NT2/D1 (cell line): Measurements from ENCODE around the gene COL23A1.
A peak's percentile ranks its signal among the peaks of the same experiment; 100 is the strongest.

Experiments used
- DNase-seq: peaks from one replicate; pipeline ENCODE4 v3.0.0-alpha.2; 2011; ENCODE audit warnings: low read depth, low spot score
- H3K27me3 ChIP-seq: 2 replicates; pipeline ENCODE4 v1.6.0; 2011; ENCODE audit warnings: mild to moderate bottlenecking; ENCODE audit not compliant: insufficient read length, insufficient read depth
- H3K36me3 ChIP-seq: 2 replicates; pipeline ENCODE4 v1.6.1; 2011; ENCODE audit warnings: mild to moderate bottlenecking, low read length, mixed read lengths; ENCODE audit not compliant: insufficient read depth, insufficient read length
- H3K4me1 ChIP-seq: 2 replicates; pipeline ENCODE4 v1.5.1; 2011; ENCODE audit not compliant: insufficient read depth, insufficient read length
- H3K4me3 ChIP-seq: 2 replicates; pipeline ENCODE4 v1.5.1; 2011; ENCODE audit warnings: low read depth; ENCODE audit not compliant: insufficient read length
- H3K9ac ChIP-seq: 2 replicates; pipeline ENCODE4 v1.6.0; 2011; ENCODE audit warnings: low read depth; ENCODE audit not compliant: insufficient read length
- H3K9me3 ChIP-seq: 2 replicates; pipeline ENCODE4 v1.5.1; 2011; ENCODE audit warnings: mild to moderate bottlenecking, low read length; ENCODE audit not compliant: insufficient read depth
- SUZ12 ChIP-seq: IDR thresholded peaks from 2 replicates; pipeline ENCODE4 v1.6.1; 2011; ENCODE audit not compliant: insufficient read length, insufficient read depth; ENCODE audit errors: extremely low read depth
- YY1 ChIP-seq: IDR thresholded peaks from 2 replicates; pipeline ENCODE4 v1.6.1; 2011; ENCODE audit not compliant: insufficient read length, insufficient read depth
- ZNF274 ChIP-seq: IDR thresholded peaks from 2 replicates; pipeline ENCODE4 v1.6.1; 2011; ENCODE audit warnings: mild to moderate bottlenecking, low read depth, low read length

Gene COL23A1

DNA sequence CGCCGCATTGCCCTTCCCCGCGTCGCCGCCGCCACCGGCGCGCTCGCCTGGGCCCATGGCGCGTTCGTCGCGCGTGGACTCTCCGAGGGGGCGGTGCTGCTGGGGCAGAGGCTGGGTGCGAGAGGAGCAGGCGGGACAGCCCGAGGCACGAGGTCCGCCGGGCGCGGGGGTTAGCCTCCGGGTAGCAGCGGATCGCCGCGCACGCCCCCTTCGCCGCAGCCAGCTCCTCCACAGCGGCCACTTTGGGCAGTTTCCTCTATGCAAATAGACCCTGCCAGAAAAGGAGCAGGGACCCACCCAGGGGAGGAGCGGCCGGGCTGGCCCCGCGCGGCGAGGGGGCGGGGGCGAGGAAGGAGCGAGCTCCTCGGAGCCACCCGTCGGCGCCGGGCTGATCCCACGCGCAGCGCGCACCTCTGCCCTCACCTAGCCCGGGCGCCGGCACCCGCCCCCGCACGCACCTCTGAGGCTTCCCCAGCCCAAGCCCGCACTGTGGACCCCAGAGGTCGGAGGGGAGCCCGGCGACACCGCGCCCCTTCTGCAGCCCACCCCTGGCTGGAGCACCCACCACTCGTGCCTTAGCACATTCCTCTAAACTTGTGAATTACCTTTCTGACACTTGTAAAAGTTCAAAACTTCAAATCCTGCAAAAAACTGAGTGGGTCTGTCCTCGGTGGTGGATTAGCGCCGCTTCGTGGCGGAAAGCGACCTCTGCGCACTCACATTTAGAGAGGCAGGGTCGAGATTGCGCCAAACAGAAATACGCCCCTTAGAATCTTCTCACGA is at the start of gene COL23A1:
Gene COL23A1, minus strand, starts transcription at position 253 of the 783 bp plus-strand sequence.
- peaks cover 10% of the 10 kb centered on the region for H3K9me3 ChIP-seq
- no peaks in the 10 kb centered on the region for H3K4me1 ChIP-seq
- peak within 1 kb of the TSS; percentile 59 for H3K4me3 ChIP-seq
- peaks cover 2% of the 10 kb centered on the region for H3K36me3 ChIP-seq
- TF ChIP-seq ZNF274 (no peak), YY1 (no peak), SUZ12 (no peak)
- H3K9ac ChIP-seq = peak within 1 kb of the TSS; percentile 79
- DNase-seq = peak; percentile 28
- H3K27me3 ChIP-seq = peaks cover 24% of the 10 kb centered on the region

DNA sequence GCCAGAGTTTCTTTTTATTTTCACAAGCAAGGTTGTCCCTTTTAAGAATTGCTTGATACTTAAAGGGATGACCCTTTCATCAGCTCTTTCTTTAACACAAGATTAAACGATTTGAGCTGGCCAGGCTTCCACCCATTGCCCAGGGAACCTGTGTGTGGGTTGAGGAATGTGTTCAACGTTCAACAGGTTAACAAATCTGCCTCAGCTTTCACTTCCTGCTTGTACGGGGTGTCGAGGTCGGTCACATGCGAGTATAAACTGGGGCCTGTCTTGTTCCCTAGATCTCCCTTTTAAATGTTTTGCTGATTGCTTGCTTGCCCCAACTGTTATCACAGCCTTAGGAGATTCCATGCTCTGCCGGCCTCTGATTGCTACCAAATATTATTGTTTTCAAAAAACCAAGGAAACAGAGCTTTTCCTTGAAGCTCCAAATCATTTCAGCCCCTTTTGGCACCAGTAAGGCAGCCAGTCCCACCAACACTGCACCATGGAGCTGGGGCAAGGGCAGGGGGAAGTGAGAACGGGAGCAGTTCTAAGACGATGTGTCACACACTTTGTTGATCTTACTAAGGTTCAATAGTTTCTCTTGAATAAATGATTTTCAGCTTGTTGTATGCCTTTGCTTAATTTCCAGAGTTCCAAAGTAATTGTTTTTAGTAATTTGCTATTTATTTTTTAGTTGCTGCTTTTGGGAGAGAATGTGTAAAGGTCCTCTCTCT is 47.3 kb upstream of the COL23A1 start:
- Histone ChIP-seq H3K27me3 (no peaks in the 10 kb centered on the region), H3K36me3 (no peaks in the 10 kb centered on the region), H3K4me3 (no peak overlapping the region), H3K9ac (no peak overlapping the region), H3K4me1 (peaks cover 3% of the 10 kb centered on the region), H3K9me3 (peaks cover 11% of the 10 kb centered on the region; the same call in 1 of the 2 replicates)
- no peak for TF ChIP-seq SUZ12
- TF ChIP-seq ZNF274 = no peak
- no peak for TF ChIP-seq YY1
- no peak for DNase-seq

DNA sequence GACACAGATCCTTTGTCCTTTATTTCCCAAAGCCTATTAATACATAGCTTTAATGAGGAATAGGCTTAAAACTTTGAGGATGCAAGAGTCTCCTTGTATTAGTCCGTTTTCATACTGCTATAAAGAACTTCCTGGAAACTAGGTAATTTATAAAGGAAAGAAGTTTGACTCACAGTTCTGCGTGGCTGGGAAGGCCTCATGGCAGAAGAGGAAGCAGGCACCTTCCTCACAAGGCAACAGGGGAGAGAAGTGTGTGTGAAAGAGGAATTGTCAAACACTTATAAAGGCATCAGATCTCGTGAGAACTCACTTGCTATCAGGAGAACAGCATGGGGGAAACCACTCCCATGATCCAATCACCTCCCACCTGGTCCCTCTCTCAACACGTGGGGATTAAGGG is 42.1 kb upstream of the COL23A1 start:
- no peaks in the 10 kb centered on the region; the same call in 1 of the 2 replicates for H3K9me3 ChIP-seq
- H3K27me3 ChIP-seq = no peaks in the 10 kb centered on the region
- DNase-seq = no peak
- no peaks in the 10 kb centered on the region for H3K4me1 ChIP-seq
- no peak overlapping the region for H3K9ac ChIP-seq
- no peaks in the 10 kb centered on the region for H3K36me3 ChIP-seq
- TF ChIP-seq SUZ12 (no peak), YY1 (no peak), ZNF274 (no peak)
- H3K4me3 ChIP-seq = no peak overlapping the region

DNA sequence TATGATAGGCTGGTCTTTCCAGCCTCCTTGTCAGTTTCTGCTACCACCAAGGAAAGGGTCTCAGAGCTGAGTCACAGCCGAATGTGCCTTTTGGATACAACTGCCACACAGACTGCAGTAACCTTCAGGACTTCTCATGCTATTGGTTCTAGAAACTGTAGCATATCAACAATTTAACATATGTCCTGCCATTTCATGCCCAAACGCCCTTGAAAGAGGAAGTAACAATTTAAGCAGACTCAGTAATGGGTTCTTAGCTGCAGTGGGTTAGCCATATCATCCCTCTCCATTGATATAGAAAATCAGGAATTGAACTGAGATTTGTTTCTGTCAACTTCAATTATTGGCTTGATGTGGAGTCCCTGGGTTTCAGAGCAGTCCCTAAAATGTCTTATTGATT is 40.8 kb upstream of the COL23A1 start:
- no peak for TF ChIP-seq YY1
- TF ChIP-seq SUZ12 = no peak
- no peak for TF ChIP-seq ZNF274
- no peak overlapping the region for H3K9ac ChIP-seq
- no peak overlapping the region for H3K4me3 ChIP-seq

DNA sequence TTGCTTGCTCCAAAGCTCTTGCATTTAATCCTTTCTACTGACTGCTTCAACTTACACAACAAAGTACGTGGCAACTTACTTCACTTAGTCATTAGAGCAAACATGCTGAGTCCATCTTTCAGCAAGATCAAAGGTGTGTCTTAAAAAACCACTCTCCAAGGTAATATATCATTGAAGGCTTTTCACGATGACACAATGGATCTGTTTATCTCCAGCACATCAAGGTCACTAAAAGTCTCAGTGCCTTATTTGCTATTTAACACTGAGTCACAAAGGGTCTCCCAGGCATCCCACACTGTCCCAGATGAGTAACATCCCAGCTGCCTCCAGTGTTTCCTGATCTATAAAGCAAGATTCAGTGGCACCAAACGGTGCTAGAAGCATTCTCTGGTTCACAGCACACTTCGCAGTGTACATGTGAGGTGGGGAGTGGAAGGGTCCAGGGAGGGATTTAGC is 40.3 kb upstream of the COL23A1 start:
- Histone ChIP-seq H3K9ac (no peak overlapping the region), H3K4me3 (no peak overlapping the region), H3K4me1 (no peaks in the 10 kb centered on the region), H3K9me3 (no peaks in the 10 kb centered on the region; the same call in 1 of the 2 replicates), H3K36me3 (no peaks in the 10 kb centered on the region), H3K27me3 (no peaks in the 10 kb centered on the region)
- DNase-seq = no peak
- no peak for TF ChIP-seq ZNF274
- TF ChIP-seq YY1 = no peak
- TF ChIP-seq SUZ12 = no peak

More for the DNA sequence above, 40.8 kb upstream of the COL23A1 start:
- Histone ChIP-seq H3K27me3 (no peaks in the 10 kb centered on the region), H3K9me3 (no peaks in the 10 kb centered on the region; the same call in 1 of the 2 replicates), H3K4me1 (no peaks in the 10 kb centered on the region), H3K36me3 (no peaks in the 10 kb centered on the region)
- DNase-seq = no peak

DNA sequence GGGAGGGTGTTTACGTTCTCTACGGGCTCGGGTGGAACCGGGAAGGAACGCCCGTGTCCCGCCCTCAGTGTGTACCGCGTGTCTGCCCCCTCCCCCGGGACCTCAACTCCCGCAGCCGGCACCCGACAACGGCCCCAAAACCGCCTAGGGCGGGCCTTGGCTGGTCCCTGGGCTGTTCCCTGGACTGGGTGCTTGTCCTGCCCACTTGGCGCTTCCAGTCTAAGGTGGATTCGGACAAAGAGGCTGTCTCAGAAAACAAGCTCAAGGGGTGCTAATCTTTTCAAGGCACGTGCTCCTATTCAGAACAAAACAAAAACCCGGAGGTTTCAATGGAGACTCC is 37.0 kb upstream of the COL23A1 start:
- peak overlapping the region; percentile 34 for H3K4me3 ChIP-seq
- H3K9ac ChIP-seq = no peak overlapping the region
- H3K9me3 ChIP-seq = no peaks in the 10 kb centered on the region; the same call in 1 of the 2 replicates
- no peaks in the 10 kb centered on the region for H3K4me1 ChIP-seq
- peak; percentile 5 for DNase-seq
- TF ChIP-seq SUZ12 (no peak), YY1 (no peak), ZNF274 (no peak)
- no peaks in the 10 kb centered on the region for H3K27me3 ChIP-seq
- peaks cover 12% of the 10 kb centered on the region for H3K36me3 ChIP-seq

DNA sequence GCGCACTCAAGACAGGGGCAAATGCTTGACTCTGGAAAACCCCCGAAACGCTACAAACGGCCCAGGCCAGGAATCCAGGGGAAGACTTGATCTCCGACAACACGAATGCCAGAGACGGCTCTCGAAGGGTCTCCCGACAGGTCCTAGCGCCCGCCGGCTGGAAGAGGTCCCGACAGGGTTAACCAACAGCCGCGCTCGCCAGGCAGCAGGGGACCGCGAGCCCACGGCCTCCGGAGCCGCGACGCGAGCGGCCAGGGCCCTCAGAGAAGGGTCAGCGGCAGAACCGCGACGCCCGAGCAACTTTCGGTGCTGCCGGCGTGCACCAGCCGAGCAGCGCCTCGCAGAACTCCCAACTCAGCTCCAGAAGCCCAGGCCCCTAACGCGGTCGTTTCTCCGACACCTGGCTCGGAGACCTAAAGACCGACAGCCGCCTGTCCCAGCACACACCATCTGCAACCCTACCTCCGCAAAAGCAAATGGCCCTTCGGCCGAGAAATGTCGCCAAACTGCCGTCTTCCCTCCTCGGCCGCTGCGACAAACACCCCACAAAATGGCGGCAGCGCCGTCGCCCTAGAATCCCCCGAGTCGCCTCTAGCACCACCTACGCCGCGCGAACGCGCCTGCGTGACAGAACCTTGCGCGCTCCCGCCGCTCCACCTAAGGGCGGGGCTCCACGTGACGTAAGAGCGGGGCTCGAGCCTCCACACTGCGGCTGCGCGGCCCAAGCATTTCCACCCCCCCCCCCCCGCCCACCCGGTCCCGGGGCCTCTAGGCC is 36.5 kb upstream of the COL23A1 start, which contains the start of gene CLK4:
Gene CLK4, minus strand, starts transcription at position 567 of the 775 bp plus-strand sequence. CDS start 3,634 bp downstream, outside the sequence.
- Histone ChIP-seq H3K9ac (peak within 1 kb of the TSS; percentile 95), H3K4me3 (peak within 1 kb of the TSS; percentile 72), H3K9me3 (no peaks in the 10 kb centered on the region; the same call in 1 of the 2 replicates), H3K27me3 (no peaks in the 10 kb centered on the region), H3K36me3 (peaks cover 17% of the 10 kb centered on the region), H3K4me1 (no peaks in the 10 kb centered on the region)
- DNase-seq = peak; percentile 81
- TF ChIP-seq YY1 (peak; percentile 75), SUZ12 (no peak)
